ENCODE results near the gene MFRP.
"Not testable (repeated sequence)": the region's sequence is repeated elsewhere in the genome, so short reads cannot be mapped to it uniquely, and the experiment has no call there.

Gene MFRP

DNA sequence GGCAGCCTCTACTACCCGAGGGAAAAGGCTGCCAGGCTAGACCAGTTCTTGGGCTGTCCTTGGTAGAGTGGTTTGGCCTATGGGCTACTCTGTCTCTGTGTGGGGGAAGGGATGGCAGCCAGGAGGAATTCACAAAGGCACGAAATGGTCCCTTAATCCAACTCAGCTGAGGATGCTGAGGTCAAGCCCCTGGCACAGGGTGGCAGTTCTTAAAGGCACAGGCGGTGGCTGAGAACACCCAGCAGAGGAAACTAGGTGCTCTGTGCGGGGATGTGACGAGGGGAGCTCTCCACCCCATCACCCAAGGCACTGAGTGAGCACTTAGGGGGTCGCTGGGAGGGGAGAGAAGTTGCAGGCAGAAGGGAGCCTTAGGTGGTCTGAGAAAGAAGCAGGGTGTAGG is at the start of gene MFRP:
TSS of gene MFRP (minus strand) at position 101 of the 400 bp plus-strand sequence. CDS start 192 bp downstream, outside the sequence.
- DNase-seq = no peak
- in situ Hi-C loops (cut with HindIII; ENCODE audit: low pct_ligation_motif_present, low pct_unique_long_range_greater_than_20kb, low sequenced_read_pairs) = no loop called here

DNA sequence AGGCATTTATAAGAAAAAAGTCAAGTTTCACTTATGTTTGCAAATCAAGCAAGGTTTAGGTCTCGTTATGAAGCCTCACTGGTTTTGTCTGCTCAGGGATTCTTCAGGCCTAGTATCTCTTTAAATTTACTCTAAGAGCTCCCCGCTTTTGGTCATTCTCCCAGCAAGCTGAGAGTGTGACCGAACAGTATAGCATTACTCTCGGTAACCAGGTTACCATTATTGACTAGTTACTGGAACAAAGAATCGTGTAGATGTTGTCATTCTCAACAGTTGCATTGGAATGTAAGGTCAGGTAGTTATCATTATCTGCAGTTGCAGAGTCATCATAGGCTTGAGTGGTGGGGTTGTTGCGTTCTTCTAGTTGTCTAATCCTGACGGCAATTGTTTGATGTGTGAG is 44.8 kb upstream of the MFRP start:
- in situ Hi-C loops (cut with HindIII; ENCODE audit: low pct_ligation_motif_present, low pct_unique_long_range_greater_than_20kb, low sequenced_read_pairs) = no loop called here
- no peak for DNase-seq

DNA sequence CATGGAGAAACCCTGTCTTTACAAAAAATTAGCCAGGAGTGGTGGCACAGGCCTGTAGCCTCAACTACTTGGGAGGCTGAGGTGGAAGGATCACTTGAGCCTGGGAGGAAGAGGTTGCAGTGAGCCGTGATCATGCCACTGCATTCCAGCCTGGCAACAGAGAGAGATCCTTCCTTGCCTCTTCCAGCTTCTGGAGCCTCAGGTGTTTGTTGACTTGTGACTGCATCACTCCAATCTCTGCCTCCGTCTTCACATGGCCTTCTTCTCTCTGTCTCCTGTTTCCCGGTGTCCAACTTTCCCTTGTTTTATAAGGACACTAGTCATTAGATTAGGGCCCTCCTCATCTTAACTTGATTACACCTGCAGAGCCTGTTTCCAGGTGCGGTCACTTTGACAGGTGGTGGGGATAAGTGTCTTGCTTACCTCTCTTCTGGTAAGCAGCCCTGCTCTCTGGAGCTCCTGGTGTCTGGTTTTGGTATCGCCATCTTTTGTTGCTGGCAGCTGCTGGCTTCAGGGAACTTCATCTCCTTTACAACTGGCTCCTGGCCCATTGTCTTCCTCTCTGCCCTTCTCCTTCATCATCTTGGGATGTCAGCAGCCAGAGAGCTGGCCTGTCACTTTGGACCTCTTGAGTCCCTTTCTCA is 43.2 kb upstream of the MFRP start:
- DNase-seq = peak; percentile 13
- in situ Hi-C loops (cut with HindIII; ENCODE audit: low pct_ligation_motif_present, low pct_unique_long_range_greater_than_20kb, low sequenced_read_pairs) = no loop called here

DNA sequence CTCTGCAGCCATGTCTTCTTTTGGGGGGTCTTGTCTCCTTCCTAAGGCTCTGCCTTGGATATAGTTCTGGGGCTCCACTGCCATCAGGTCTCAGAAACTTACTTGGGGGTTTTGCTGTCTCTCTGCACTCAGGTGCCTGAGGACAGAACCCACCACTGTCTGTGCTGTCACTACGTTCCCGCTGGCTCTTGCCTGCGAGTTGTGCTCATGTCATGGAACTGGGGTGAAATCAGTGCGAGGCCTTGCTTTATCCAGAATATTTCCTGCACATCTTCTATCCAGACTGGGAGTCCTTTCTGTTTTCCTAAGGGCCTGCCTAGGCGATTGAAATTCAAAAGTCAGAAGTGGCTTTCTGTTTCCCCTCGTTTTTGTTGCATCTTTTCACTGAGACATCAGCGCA is 41.6 kb upstream of the MFRP start:
- DNase-seq = no peak
- in situ Hi-C loops (cut with HindIII; ENCODE audit: low pct_ligation_motif_present, low pct_unique_long_range_greater_than_20kb, low sequenced_read_pairs) = no loop called here

DNA sequence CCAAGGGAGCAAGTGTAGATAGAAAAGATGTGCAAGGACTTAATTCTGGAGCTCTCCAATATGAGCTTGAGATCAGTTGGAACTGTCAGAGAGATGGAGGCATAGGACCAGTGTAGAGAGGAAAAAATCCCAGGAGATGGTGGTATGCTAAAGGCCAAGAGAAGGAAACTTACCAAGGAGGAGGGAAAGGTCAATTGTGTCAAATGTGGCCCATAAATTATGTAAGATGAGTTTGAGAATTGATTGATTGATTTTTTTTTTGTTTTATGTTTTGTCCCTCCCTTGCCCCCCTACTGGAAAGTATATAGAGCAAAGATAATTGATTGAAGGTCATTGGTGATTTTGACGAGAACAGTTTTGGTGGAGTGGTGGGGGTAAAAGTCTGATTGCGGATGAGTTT is 37.8 kb upstream of the MFRP start:
- no peak for DNase-seq
- in situ Hi-C loops (cut with HindIII; ENCODE audit: low pct_ligation_motif_present, low pct_unique_long_range_greater_than_20kb, low sequenced_read_pairs) = no loop called here

DNA sequence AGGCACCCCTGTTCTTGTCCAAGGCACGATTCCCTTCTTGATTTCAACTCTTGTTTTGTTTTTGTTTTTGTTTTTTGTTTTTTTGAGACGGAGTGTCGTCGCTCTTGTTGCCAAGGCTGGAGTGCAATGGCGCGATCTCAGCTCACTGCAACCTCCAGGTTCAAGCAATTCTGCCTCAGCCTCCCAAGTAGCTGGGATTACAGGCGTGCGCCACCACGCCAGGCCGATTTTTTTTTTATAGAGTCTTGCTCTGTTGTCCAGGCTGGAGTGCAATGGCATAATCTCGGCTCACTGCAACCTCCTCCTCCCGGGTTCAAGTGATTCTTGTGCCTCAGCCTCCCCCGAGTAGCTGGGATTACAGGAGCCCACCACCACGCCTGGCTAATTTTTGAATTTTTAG is 36.0 kb upstream of the MFRP start:
- in situ Hi-C loops (cut with HindIII; ENCODE audit: low pct_ligation_motif_present, low pct_unique_long_range_greater_than_20kb, low sequenced_read_pairs); DNase-seq: not testable (repeated sequence)

DNA sequence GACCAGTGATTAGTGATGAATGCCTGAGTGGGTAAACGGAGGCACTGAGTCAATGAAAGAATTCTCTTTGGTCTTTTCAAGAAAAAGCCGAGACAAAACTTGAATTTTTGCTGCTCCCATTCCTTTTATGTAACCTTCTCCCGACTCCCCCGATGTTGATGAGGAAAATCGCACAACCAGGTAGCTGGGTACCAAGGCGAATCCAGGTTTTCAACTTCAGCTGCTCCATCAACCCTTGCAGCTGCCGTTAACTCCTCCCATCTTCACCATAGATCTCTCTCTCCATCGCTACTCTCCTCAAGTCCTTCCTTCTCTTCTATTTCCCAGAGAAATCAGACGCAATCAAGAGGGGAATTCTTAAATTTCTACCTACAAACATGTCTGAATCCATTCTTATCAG is 35.6 kb upstream of the MFRP start:
- in situ Hi-C loops (cut with HindIII; ENCODE audit: low pct_ligation_motif_present, low pct_unique_long_range_greater_than_20kb, low sequenced_read_pairs) = no loop called here
- DNase-seq = no peak

DNA sequence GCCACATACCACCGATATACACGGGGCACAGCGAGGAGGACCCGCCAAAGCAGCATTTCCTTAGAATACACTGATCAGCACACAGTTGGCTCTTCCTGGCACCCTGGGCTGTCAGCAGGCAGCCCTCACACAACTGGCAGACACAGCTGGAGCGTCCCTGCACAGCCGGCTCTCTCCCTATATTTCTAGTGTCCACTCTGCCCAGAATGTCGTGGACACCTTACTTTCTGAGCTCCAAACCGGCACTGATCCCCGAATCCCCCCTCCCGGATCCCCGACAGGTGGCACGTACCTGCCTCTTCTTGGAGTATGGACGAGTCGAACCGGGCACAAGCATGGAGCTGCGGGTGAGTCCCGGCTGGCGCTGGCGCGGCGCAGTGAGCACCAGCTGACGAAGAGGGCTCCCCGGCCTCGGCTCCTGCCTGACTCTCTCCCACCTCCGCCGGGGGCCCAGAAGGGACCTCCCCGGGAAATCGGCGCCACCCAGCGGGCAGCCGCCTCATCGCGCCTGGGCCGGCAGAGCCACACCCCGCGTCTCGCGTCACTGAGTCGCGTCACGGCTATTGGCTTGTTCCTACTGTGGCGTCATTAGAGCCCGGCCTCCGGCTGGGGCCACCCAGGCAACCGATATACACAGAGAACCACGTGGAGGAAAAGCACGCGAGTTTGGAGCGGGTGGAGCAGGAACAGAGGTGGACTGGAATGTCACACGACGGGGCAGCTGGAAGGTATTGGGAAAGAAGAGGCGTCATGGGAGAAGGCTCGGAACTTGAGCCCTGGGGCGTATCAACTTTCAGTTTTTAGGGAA is 34.9 kb upstream of the MFRP start, which contains the start of gene USP2:
TSS of gene USP2 (minus strand) at position 510 of the 808 bp plus-strand sequence. CDS start 8,210 bp downstream, outside the sequence.
- peak; percentile 92 for DNase-seq
- in situ Hi-C loops (cut with HindIII; ENCODE audit: low pct_ligation_motif_present, low pct_unique_long_range_greater_than_20kb, low sequenced_read_pairs) = no loop called here

DNA sequence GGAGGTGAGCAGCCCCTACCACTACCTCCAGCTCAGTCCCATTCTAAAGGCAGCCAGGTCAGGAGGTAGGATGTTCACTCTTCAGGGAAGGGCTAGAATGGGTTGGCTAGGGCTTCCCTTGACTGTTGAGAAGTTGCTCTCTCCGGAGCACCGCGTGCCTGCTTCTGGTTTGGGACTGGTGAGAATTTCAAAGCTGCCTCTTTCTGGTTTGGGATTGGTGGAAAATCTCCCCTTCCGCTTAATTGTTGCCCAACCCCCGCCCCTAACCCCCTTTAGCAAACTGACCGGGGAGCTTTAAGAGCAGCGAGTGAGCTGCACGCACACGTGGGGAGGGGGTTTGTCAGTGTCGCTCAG is 34.3 kb upstream of the MFRP start:
- in situ Hi-C loops (cut with HindIII; ENCODE audit: low pct_ligation_motif_present, low pct_unique_long_range_greater_than_20kb, low sequenced_read_pairs) = no loop called here
- DNase-seq = no peak

DNA sequence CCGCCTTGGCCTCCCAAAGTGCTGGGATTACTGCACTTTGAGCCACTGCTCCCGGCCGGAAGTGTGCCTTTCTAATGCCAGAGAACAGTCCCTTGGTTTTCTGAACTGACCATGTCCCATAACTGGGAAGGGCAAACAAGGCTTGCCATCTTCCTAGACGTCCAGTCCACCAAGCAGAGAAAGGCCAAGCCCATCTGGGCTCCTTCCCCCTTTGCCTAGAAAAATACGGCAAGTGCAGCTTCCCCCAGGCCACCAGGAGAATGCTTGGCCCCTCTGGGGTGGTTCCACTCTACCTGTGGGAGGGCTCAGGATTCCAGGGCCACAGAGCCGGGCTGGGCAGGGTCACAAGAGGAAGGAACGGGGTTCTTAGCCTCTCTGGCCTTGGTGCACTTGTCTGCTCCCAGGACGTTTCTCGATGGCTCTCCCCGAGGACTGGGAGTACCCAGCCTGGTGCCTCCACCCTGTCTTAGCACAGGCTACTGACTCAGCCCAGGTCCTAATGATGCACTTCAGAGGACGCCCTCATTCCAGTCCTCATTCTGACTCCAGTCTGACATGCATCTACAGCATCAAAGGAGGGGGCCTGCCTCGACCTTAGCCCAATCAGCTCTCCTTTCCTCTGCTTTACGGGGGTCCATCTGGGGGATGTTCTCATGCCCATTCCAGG is 33.8 kb upstream of the MFRP start:
- DNase-seq = no peak
- in situ Hi-C loops (cut with HindIII; ENCODE audit: low pct_ligation_motif_present, low pct_unique_long_range_greater_than_20kb, low sequenced_read_pairs) = no loop called here

DNA sequence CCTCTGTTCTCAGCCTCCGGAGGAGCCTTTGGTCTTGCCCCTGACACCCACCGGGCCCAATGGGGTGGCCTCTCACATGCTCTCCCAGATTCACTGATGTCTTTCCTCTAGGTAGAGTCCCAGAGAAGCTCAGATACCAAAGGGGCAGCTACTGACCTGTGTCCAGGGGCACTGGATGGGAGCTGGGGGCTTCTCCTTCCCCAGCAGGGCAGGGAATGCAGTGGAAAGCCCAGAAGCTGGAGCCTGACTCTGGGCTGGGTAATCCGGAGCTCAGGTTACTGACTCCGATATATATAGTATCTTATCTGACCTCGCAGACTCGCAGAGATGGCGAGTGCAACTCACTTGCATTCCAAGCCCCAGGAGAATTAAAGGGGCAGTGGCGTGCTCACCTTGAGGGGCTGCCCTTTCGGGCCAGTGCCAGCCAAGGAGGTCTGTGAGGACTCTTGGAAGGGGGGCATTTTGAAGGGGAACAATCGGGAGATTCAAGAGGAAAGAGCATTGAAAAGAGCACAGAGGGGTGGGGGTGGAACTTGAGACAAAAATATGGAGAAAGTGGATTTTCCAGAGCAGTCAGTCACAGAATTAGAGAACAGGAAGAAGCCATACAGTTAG is 32.5 kb upstream of the MFRP start:
- DNase-seq = no peak
- in situ Hi-C loops (cut with HindIII; ENCODE audit: low pct_ligation_motif_present, low pct_unique_long_range_greater_than_20kb, low sequenced_read_pairs) = no loop called here

DNA sequence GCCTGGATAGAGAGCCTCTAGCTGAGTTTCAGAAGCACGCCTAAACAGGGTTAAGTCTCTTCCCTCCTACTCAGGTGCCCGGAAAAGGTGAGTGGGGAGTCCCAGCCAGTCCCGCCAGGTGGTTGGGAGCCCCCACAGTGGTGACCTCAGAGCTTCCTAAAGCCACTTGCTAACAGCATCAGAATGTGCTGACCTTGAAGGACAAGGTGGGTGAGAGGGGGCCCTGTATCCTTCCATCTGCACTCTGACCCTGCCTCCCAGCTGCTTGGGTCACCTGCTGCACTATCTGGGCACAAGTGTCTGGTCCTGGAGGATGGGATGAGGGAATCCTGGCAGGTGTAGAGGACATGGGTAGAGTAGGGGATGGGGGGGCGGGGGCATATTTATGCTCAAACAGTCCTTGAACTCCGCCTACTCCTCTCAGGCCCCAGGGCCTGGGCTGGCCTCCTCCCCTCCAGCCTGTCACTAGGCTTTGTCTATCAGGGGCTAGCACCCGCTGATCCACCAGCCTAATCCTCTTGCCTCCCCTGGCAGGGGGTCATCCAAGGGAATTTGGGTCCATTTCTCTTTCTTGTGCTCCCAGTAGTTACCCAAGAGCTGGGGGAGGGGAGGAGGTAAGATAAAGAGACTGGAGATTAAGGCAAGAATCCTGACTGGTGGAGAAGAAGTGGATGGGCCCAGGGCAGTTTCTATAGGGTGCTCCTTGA is 31.6 kb upstream of the MFRP start:
- in situ Hi-C loops (cut with HindIII; ENCODE audit: low pct_ligation_motif_present, low pct_unique_long_range_greater_than_20kb, low sequenced_read_pairs) = no loop called here

DNA sequence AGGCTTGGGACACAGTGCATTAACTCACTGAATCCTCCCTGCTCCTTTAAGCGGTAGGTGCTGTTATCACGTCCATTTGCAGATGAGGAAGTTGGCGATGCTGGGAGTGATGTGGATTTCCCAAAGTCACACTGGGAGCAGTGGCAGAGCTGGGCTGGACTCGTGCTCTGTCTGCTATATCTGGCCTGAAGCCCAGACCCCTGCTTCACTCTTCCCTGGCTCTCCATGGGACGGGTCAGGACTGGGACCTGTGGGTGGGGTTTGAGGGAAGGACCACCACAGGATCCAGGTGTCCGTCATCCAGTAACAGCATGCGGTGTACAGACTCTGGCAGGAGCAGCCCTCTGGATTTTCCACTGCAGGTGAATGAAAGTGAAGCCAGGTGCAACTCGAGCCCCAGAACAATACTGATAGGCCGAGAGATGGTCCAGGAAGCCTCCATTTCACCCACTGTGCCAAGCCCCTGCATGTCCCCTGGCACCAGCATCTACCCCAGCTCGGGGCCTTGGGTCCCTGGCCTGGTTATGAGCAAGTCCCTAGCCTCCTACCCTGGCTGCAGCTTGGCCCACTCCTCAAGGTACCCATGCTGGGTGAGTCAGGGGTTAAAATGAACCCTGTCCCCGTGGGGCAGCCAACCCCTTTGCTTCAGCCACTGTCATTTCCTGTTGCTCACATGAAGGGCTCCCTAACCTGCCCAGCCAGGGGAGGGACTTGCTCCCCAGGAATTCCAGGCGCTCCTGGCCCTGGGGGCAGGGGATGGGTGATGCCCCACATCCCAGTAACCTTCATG is 30.8 kb upstream of the MFRP start:
- DNase-seq = no peak
- in situ Hi-C loops (cut with HindIII; ENCODE audit: low pct_ligation_motif_present, low pct_unique_long_range_greater_than_20kb, low sequenced_read_pairs) = no loop called here

More for the DNA sequence above, 31.6 kb upstream of the MFRP start:
- no peak for DNase-seq

DNA sequence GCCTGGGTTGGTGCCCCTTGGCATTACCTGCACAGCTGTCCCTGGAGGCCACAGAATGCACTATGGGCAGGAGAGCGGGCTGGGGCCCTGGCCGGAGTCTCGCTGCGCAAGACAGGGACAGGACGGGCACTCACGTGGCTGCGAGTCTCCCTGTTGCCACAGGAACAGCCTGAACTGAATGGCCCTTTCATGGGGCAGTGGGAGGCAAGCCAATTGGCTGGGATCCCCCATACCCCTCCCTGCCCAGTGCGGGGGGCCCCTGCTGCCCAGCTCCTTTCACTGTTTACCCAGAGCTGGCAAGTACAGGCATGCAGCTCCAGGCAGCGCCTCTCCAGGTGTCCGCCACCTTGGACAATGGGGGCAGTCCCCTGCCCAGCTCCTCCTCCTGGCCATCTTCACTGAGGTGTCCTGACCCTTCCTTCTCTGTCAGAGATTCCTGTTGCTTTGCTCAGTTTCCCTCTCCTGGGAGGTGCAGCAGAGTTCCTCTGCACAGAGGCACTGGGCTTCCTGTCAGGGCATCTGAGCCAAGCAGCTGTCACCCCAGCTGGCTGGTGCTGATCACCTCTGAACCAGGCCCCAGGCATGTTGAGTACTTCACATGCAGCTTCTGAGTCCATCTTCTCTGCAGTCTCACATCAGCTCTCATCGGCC is 29.8 kb upstream of the MFRP start:
- in situ Hi-C loops (cut with HindIII; ENCODE audit: low pct_ligation_motif_present, low pct_unique_long_range_greater_than_20kb, low sequenced_read_pairs) = no loop called here
- no peak for DNase-seq

DNA sequence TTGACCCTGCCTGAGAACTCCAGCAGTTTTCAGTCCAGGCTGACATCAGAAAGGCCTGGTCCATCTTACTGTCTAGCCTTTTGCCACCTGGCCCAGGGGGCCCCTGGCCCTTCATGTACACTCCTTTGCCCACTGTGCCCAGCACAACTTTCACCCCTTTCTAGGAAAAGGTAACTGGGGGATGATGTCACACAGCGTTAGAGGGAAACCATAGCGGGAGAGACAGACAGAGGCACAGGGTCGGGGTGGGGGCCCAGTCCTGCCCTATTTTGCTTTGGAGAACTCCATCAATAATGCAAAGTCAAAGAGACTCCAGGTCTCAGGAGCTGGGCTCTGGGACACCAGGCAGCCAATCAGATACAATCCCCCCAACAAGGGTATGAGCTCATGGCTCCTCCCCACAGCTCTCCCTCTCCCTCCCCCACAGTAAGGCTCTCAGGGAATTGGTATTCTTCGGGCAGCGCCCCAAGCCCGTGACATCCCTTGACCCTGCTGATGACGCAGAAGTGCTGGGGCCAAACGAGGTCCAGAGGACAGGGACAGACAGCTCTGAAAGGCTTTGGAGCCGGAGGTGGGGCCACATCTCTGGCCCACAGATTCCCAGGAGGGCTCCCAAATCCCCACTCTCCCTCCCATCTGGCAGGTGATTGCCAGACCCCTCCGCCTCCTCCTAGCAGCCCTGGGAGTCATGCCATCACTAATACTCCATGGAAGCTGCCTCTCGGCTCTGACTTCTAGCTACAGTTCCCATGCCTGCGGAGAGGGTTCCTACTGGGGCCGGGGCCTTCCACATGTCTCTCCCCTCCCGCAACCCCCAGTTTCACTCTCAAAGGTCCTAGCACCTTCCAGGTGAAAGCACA is 29.1 kb upstream of the MFRP start:
- no peak for DNase-seq
- in situ Hi-C loops (cut with HindIII; ENCODE audit: low pct_ligation_motif_present, low pct_unique_long_range_greater_than_20kb, low sequenced_read_pairs) = no loop called here

DNA sequence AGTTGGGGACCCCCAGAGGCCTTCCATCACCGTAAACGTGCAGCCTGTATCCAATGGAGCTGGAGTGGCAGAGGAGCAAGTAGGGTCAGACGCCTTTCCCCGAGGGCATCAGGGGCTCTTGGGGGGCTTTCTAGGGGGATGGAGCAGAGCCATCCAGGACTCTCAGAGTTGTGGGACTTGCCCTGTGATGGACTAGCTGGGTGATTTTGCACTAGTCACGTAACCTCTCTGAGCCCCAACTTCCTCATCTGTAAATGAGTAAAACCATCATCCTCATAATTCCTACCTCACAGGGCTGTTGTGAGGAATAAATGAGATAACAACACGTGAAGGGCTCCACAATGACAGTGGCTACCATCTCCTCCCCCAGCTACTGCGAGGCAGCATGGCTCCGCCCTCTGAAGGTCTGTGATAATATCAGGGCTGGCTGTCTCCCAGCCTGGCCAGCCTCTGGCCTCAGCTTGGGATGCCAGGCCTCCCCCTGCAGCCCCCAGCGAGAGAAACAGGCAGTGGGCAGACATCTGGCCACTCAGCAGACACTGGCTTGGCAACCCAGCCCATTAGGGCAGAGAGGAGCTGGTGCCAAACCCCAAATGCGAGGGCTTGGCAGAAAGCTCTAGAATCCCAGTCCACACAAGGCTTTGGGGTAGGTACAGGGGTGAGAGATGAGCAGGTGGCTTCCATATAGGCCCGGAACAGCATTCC is 28.3 kb upstream of the MFRP start:
- in situ Hi-C loops (cut with HindIII; ENCODE audit: low pct_ligation_motif_present, low pct_unique_long_range_greater_than_20kb, low sequenced_read_pairs) = no loop called here
- DNase-seq = no peak

Measured in ACHN (cell line).